Epidermal melanocyte (primary cell): ENCODE data around the gene ITGA5.

Experiments
- DNase-seq: peaks from one replicate; pipeline ENCODE4 v3.0.0; 2011; ENCODE audit warnings: low spot score; ENCODE audit not compliant: insufficient read length

ITGA5 gene

GRCh38 chr12:54412348-54412747 lies 6.7 kb downstream of the ITGA5 start:
- DNase-seq: no peak

GRCh38 chr12:54411391-54412241 lies 7.5 kb downstream of the ITGA5 start:
- DNase-seq: peak; percentile 67

- DNase-seq: no peak
These were observed 9.8 kb downstream of the ITGA5 start for GRCh38 chr12:54409267-54409666.

GRCh38 chr12:54407183-54407905 lies 11.7 kb downstream of the ITGA5 start:
- DNase-seq: no peak

- no peak for DNase-seq
These were observed 13.5 kb downstream of the ITGA5 start for GRCh38 chr12:54405573-54405972.

GRCh38 chr12:54405106-54405505 lies 14.0 kb downstream of the ITGA5 start:
- no peak for DNase-seq

GRCh38 chr12:54404061-54405004 lies 14.7 kb downstream of the ITGA5 start:
- DNase-seq: no peak

GRCh38 chr12:54401119-54401518 lies 17.9 kb downstream of the ITGA5 start:
- DNase-seq: no peak

GRCh38 chr12:54398995-54399793 lies 19.9 kb downstream of the ITGA5 start:
- DNase-seq: peak; percentile 93

- no peak for DNase-seq
These were observed 20.8 kb downstream of the ITGA5 start for GRCh38 chr12:54398218-54398617.

GRCh38 chr12:54397157-54397556 lies 21.9 kb downstream of the ITGA5 start:
- no peak for DNase-seq

GRCh38 chr12:54395545-54395944 lies 23.5 kb downstream of the ITGA5 start:
- no peak for DNase-seq

GRCh38 chr12:54394986-54395385 lies 24.1 kb downstream of the ITGA5 start:
- DNase-seq: no peak

- DNase-seq: no peak
These were observed 24.8 kb downstream of the ITGA5 start for GRCh38 chr12:54394281-54394719.

- DNase-seq: no peak
These were observed 25.3 kb downstream of the ITGA5 start for GRCh38 chr12:54393743-54394142.

GRCh38 chr12:54393207-54393609 lies 25.9 kb downstream of the ITGA5 start:
- no peak for DNase-seq

- DNase-seq: no peak
These were observed 26.4 kb downstream of the ITGA5 start for GRCh38 chr12:54392485-54393206.

GRCh38 chr12:54390668-54391551 lies 28.2 kb downstream of the ITGA5 start:
- DNase-seq: no peak

- no peak for DNase-seq
These were observed 28.8 kb downstream of the ITGA5 start for GRCh38 chr12:54390176-54390667.
